Measurements from ENCODE around the gene SPATA22. TPM values are rescaled to one million over a fixed set of nuclear protein-coding genes. Genes with fewer than 3 reads are reported as not detected.

The SPATA22 gene
- polyA plus RNA-seq, 1 donor (not counting 4 experiments of a cell fraction or from before 2014, with no cell fraction given): not detected

DNA sequence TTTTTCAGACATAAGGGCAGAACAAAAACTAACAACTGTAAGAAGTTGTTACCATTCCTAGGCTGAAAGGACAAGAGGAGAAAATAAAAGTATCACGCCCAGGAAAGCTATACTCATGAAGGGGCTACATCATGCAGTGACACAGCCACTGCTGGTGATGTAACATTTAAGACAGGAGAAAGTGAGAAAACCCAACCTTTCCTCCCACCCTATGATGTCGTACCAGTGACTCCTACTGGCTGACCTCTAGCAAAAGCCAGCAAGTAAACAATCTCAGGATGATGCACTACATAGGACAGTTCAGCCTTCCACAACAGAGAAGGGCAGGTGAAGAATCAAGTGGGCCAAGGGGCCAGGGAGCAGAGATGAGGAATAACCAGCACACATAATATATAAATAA lies 24.0 kb downstream of the SPATA22 start:
- dilution Hi-C loops (cut with MboI; ENCODE audit: extremely low pct_ligation_motif_present, low sequenced_read_pairs): no loop called here
- H3K27ac ChIP-seq (ENCODE audit: control insufficient read depth, insufficient read depth, low read length): no peak overlapping the region
- no peak overlapping the region for H3K4me3 ChIP-seq (ENCODE audit: control insufficient read depth in 2 of 3, extremely low read depth in 1 of 3, insufficient read depth in 2 of 3, low read depth in 1 of 3, low read length in 3 of 3)
- no peaks in the 10 kb centered on the region for H3K27me3 ChIP-seq (ENCODE audit: control insufficient read depth, extremely low read depth, insufficient read depth, low read length)
- H3K9me3 ChIP-seq (ENCODE audit: control insufficient read depth, low read depth, low read length): no peaks in the 10 kb centered on the region
- no peak for FAIRE-seq
- H4K20me1 ChIP-seq (ENCODE audit: control insufficient read depth, extremely low read depth, insufficient read depth, low read length): no peaks in the 10 kb centered on the region
- no peak overlapping the region for H3K4me2 ChIP-seq (ENCODE audit: control insufficient read depth, extremely low read depth, insufficient read depth, low read depth, low read length)
- no peaks in the 10 kb centered on the region for H3K36me3 ChIP-seq (ENCODE audit: control insufficient read depth in 2 of 2, extremely low read depth in 1 of 2, insufficient read depth in 2 of 2, low read length in 2 of 2)
- H2AFZ ChIP-seq (ENCODE audit: control insufficient read depth, low read length): no peak overlapping the region
- no peaks in the 10 kb centered on the region for H3K79me2 ChIP-seq (ENCODE audit: control insufficient read depth, insufficient read depth, low read length)
- no peaks in the 10 kb centered on the region for H3K9me1 ChIP-seq (ENCODE audit: control insufficient read depth, extremely low read depth, insufficient read depth, low read length)
- H3K4me1 ChIP-seq (ENCODE audit: control insufficient read depth, extremely low read depth, insufficient read depth, low read length): peaks cover 2% of the 10 kb centered on the region
- TF ChIP-seq CTCF (optimal IDR thresholded peaks at IDR 0.05 in 1 of 3, IDR thresholded peaks at IDR 0.05 in 1 of 3, conservative IDR thresholded peaks at IDR 0.05 in 1 of 3; ENCODE audit: extremely low read depth in 1 of 3, insufficient read depth in 2 of 3, low read length in 3 of 3) (peak in 1 of 3 experiments; percentile 45), EZH2 (IDR thresholded peaks at IDR 0.05; ENCODE audit: low read length) (no peak)
- no peak overlapping the region for H3K9ac ChIP-seq (ENCODE audit: control insufficient read depth, extremely low read depth, insufficient read depth, low read length)
- no peak for DNase-seq (ENCODE audit: low read depth, low spot score)

GRCh38 chr17:3440451-3440850 lies 31.2 kb downstream of the SPATA22 start:
- Histone ChIP-seq H3K4me1 (ENCODE audit: control insufficient read depth, extremely low read depth, insufficient read depth, low read length) (no peaks in the 10 kb centered on the region), H3K9me3 (ENCODE audit: control insufficient read depth, low read depth, low read length) (no peaks in the 10 kb centered on the region), H3K9me1 (ENCODE audit: control insufficient read depth, extremely low read depth, insufficient read depth, low read length) (no peaks in the 10 kb centered on the region), H4K20me1 (ENCODE audit: control insufficient read depth, extremely low read depth, insufficient read depth, low read length) (no peaks in the 10 kb centered on the region), H3K4me2 (ENCODE audit: control insufficient read depth, extremely low read depth, insufficient read depth, low read depth, low read length) (no peak overlapping the region), H3K9ac (ENCODE audit: control insufficient read depth, extremely low read depth, insufficient read depth, low read length) (no peak overlapping the region), H3K27ac (ENCODE audit: control insufficient read depth, insufficient read depth, low read length) (no peak overlapping the region), H3K4me3 (ENCODE audit: control insufficient read depth in 2 of 3, extremely low read depth in 1 of 3, insufficient read depth in 2 of 3, low read depth in 1 of 3, low read length in 3 of 3) (no peak overlapping the region), H3K36me3 (ENCODE audit: control insufficient read depth in 2 of 2, extremely low read depth in 1 of 2, insufficient read depth in 2 of 2, low read length in 2 of 2) (no peaks in the 10 kb centered on the region), H2AFZ (ENCODE audit: control insufficient read depth, low read length) (no peak overlapping the region), H3K79me2 (ENCODE audit: control insufficient read depth, insufficient read depth, low read length) (no peaks in the 10 kb centered on the region), H3K27me3 (ENCODE audit: control insufficient read depth, extremely low read depth, insufficient read depth, low read length) (no peaks in the 10 kb centered on the region)
- FAIRE-seq (no peak), DNase-seq (ENCODE audit: low read depth, low spot score) (no peak)
- TF ChIP-seq CTCF (optimal IDR thresholded peaks at IDR 0.05 in 1 of 3, IDR thresholded peaks at IDR 0.05 in 1 of 3, conservative IDR thresholded peaks at IDR 0.05 in 1 of 3; ENCODE audit: extremely low read depth in 1 of 3, insufficient read depth in 2 of 3, low read length in 3 of 3): no peak
- TF ChIP-seq EZH2 (IDR thresholded peaks at IDR 0.05; ENCODE audit: low read length): no peak
- dilution Hi-C loops (cut with MboI; ENCODE audit: extremely low pct_ligation_motif_present, low sequenced_read_pairs): no loop called here

All from keratinocyte (primary cell).